Activated T-cell treated with anti-CD3 and anti-CD28 coated beads, Interleukin-2, amount 50 U/mL, for 24 hours (primary cell): ENCODE data around the gene SLIT1.

ENCODE experiments used
- DNase-seq: peaks from one replicate; pipeline ENCODE4 v3.0.0-alpha.2; 2020
- H3K27ac Mint-ChIP-seq: 2 replicates; pipeline ENCODE4 v1.8.0; 2020; ENCODE audit warnings: mild to moderate bottlenecking, mixed read lengths
- H3K27me3 Mint-ChIP-seq: 2 replicates; pipeline ENCODE4 v1.8.0; 2020; ENCODE audit warnings: mixed read lengths
- H3K36me3 Mint-ChIP-seq: 2 replicates; pipeline ENCODE4 v1.8.0; 2020; ENCODE audit warnings: low read depth, mixed read lengths
- H3K4me1 Mint-ChIP-seq: 2 replicates; pipeline ENCODE4 v1.8.0; 2020; ENCODE audit warnings: low read depth, mixed read lengths
- H3K4me3 Mint-ChIP-seq: 2 replicates; pipeline ENCODE4 v1.8.0; 2020; ENCODE audit warnings: mild to moderate bottlenecking, moderate library complexity, mixed read lengths
- H3K9me3 Mint-ChIP-seq: 2 replicates; pipeline ENCODE4 v1.8.0; 2020; ENCODE audit warnings: mixed read lengths

SLIT1 gene

GRCh38 chr10:96964131-96964530 is 221.6 kb downstream of the SLIT1 start:
- no peak overlapping the region for H3K27ac Mint-ChIP-seq
- H3K4me3 Mint-ChIP-seq: no peak overlapping the region
- DNase-seq: no peak
- no peaks in the 10 kb centered on the region for H3K27me3 Mint-ChIP-seq
- H3K9me3 Mint-ChIP-seq: no peaks in the 10 kb centered on the region
- H3K36me3 Mint-ChIP-seq: peaks cover 18% of the 10 kb centered on the region
- H3K4me1 Mint-ChIP-seq: peaks cover 15% of the 10 kb centered on the region

- Mint-ChIP-seq H3K27ac (peak overlapping the region; percentile 52), H3K4me1 (peaks cover 15% of the 10 kb centered on the region), H3K9me3 (no peaks in the 10 kb centered on the region), H3K36me3 (peaks cover 35% of the 10 kb centered on the region), H3K27me3 (no peaks in the 10 kb centered on the region), H3K4me3 (no peak overlapping the region)
- DNase-seq: no peak
These were observed 224.9 kb downstream of the SLIT1 start for GRCh38 chr10:96960872-96961271.

- no peak for DNase-seq
- H3K27ac Mint-ChIP-seq: no peak overlapping the region
- H3K4me1 Mint-ChIP-seq: peaks cover 15% of the 10 kb centered on the region
- H3K4me3 Mint-ChIP-seq: no peak overlapping the region
- H3K36me3 Mint-ChIP-seq: peaks cover 44% of the 10 kb centered on the region
- H3K9me3 Mint-ChIP-seq: no peaks in the 10 kb centered on the region
- no peaks in the 10 kb centered on the region for H3K27me3 Mint-ChIP-seq
These were observed 226.0 kb downstream of the SLIT1 start for GRCh38 chr10:96959733-96960132.

GRCh38 chr10:96958071-96958470 is 227.7 kb downstream of the SLIT1 start:
- peaks cover 56% of the 10 kb centered on the region for H3K36me3 Mint-ChIP-seq
- no peaks in the 10 kb centered on the region for H3K9me3 Mint-ChIP-seq
- no peaks in the 10 kb centered on the region for H3K27me3 Mint-ChIP-seq
- peaks cover 15% of the 10 kb centered on the region for H3K4me1 Mint-ChIP-seq
- H3K4me3 Mint-ChIP-seq: no peak overlapping the region
- DNase-seq: no peak
- no peak overlapping the region for H3K27ac Mint-ChIP-seq

- H3K4me3 Mint-ChIP-seq: no peak overlapping the region
- peaks cover 9% of the 10 kb centered on the region for H3K4me1 Mint-ChIP-seq
- H3K27ac Mint-ChIP-seq: no peak overlapping the region
- no peaks in the 10 kb centered on the region for H3K9me3 Mint-ChIP-seq
- no peak for DNase-seq
- peaks cover 67% of the 10 kb centered on the region for H3K36me3 Mint-ChIP-seq
- no peaks in the 10 kb centered on the region for H3K27me3 Mint-ChIP-seq
These were observed 230.0 kb downstream of the SLIT1 start for GRCh38 chr10:96955794-96956193.

- Mint-ChIP-seq H3K36me3 (peaks cover 71% of the 10 kb centered on the region), H3K9me3 (no peaks in the 10 kb centered on the region)
These were observed 233.8 kb downstream of the SLIT1 start for GRCh38 chr10:96951954-96952353.

GRCh38 chr10:96949039-96949683 is 236.6 kb downstream of the SLIT1 start:
- peaks cover 60% of the 10 kb centered on the region for H3K36me3 Mint-ChIP-seq
- no peak for DNase-seq
- peak overlapping the region; percentile 9 for H3K27ac Mint-ChIP-seq
- no peak overlapping the region for H3K4me3 Mint-ChIP-seq
- peaks cover 24% of the 10 kb centered on the region for H3K4me1 Mint-ChIP-seq
- H3K9me3 Mint-ChIP-seq: no peaks in the 10 kb centered on the region
- H3K27me3 Mint-ChIP-seq: no peaks in the 10 kb centered on the region

More at GRCh38 chr10:96951954-96952353, 233.8 kb downstream of the SLIT1 start:
- H3K27me3 Mint-ChIP-seq: no peaks in the 10 kb centered on the region
- H3K4me3 Mint-ChIP-seq: no peak overlapping the region
- DNase-seq: no peak
- H3K27ac Mint-ChIP-seq: no peak overlapping the region
- peaks cover 15% of the 10 kb centered on the region for H3K4me1 Mint-ChIP-seq
